Astrocyte (in vitro differentiated cells and primary cell): ENCODE measurements around the gene ADAM20.

Experiments
- EZH2 ChIP-seq: IDR thresholded peaks from 2 replicates; pipeline ENCODE4 v1.6.1; 2012; ENCODE audit warnings: mild to moderate bottlenecking, low read length, inconsistent platforms; ENCODE audit not compliant: insufficient read depth
- TF ChIP-seq, protein P1 (sequence below): IDR thresholded peaks from 2 replicates; pipeline ENCODE4 v1.5.1; 2011; ENCODE audit warnings: low read depth, mild to moderate bottlenecking, inconsistent platforms, low read length, moderate library complexity; ENCODE audit not compliant: insufficient read depth

- TF ChIP-seq, protein P1, sequence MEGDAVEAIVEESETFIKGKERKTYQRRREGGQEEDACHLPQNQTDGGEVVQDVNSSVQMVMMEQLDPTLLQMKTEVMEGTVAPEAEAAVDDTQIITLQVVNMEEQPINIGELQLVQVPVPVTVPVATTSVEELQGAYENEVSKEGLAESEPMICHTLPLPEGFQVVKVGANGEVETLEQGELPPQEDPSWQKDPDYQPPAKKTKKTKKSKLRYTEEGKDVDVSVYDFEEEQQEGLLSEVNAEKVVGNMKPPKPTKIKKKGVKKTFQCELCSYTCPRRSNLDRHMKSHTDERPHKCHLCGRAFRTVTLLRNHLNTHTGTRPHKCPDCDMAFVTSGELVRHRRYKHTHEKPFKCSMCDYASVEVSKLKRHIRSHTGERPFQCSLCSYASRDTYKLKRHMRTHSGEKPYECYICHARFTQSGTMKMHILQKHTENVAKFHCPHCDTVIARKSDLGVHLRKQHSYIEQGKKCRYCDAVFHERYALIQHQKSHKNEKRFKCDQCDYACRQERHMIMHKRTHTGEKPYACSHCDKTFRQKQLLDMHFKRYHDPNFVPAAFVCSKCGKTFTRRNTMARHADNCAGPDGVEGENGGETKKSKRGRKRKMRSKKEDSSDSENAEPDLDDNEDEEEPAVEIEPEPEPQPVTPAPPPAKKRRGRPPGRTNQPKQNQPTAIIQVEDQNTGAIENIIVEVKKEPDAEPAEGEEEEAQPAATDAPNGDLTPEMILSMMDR = no peak
- no peak for TF ChIP-seq EZH2
These were observed 61.0 kb downstream of the ADAM20 start for GRCh38 chr14:70473825-70474224.
